Measurements from ENCODE around the gene KHDC3L.
"Not testable (repeated sequence)": the region's sequence is repeated elsewhere in the genome, so short reads cannot be mapped to it uniquely, and the experiment has no call there.

- TF ChIP-seq EZH2phosphoT487 (IDR thresholded peaks at IDR 0.05; ENCODE audit: insufficient read depth, low read depth); EZH2 (IDR thresholded peaks at IDR 0.05; ENCODE audit: insufficient read depth, poor library complexity, severe bottlenecking): not testable (repeated sequence)
Observed at GRCh38 chr6:73392188-73392587, 29.7 kb downstream of the KHDC3L start.

Data from GM23248 (cell line).